SK-N-MC (cell line): ENCODE results near the gene NBPF20.
"Not testable (repeated sequence)": the region's sequence is repeated elsewhere in the genome, so short reads cannot be mapped to it uniquely, and the experiment has no call there.

ENCODE experiments used
- EZH2 ChIP-seq: fragments of 200-600 bp; sonication (generic); IDR thresholded peaks from one replicate; pipeline ENCODE4 v1.6.1; 2017; ENCODE audit warnings: antibody characterized with exemption
- POLR2AphosphoS5 ChIP-seq: IDR thresholded peaks from 2 replicates; pipeline ENCODE4 v1.6.1; 2012; ENCODE audit warnings: mild to moderate bottlenecking, low read depth, low read length, borderline replicate concordance

- not testable (repeated sequence) for TF ChIP-seq EZH2, POLR2AphosphoS5
These were observed 20.5 kb downstream of the NBPF20 start for GRCh38 chr1:145404949-145405348.
